Common myeloid progenitor, CD34-positive (primary cell): ENCODE results near the gene TPK1.

Experiments
- CTCF ChIA-PET: fragments of 350-600 bp; sonication (Branson Sonifier 250); formaldehyde crosslinking; loops from one replicate; lab custom pipeline; 2021; ENCODE audit warnings: antibody characterized with exemption; lab: Charles Lee
- POLR2A ChIA-PET: fragments of 350-600 bp; sonication (Branson Sonifier 250); formaldehyde crosslinking; loops from one replicate; lab custom pipeline; 2021; ENCODE audit warnings: antibody characterized with exemption; lab: Charles Lee
- DNase-seq, 3 donors: peaks; one replicate each; pipeline versions ENCODE4 v3.0.0 to v3.0.0-alpha.2; 2013
- H3K27ac ChIP-seq, 2 experiments: 1 replicate in 1 of 2; 2 replicates in 1 of 2; pipeline ENCODE4 v1.7.0; 2013; ENCODE audit warnings: inconsistent platforms in 2 of 2, low read length in 2 of 2, mild to moderate bottlenecking in 2 of 2, low read depth in 1 of 2, moderate library complexity in 1 of 2; ENCODE audit not compliant: severe bottlenecking in 2 of 2, insufficient read depth in 1 of 2, poor library complexity in 1 of 2
- H3K27me3 ChIP-seq, 5 experiments: replicated peaks in 2 of 5; 1 replicate in 3 of 5; 2 replicates in 2 of 5; pipeline versions ENCODE4 v1.6.1 to v1.7.0; 2013; ENCODE audit warnings: low read length in 4 of 5, mild to moderate bottlenecking in 2 of 5, moderate library complexity in 2 of 5, inconsistent platforms in 1 of 5; ENCODE audit not compliant: insufficient read depth in 5 of 5, control insufficient read depth in 4 of 5
- H3K36me3 ChIP-seq, 4 experiments: 1 replicate in 2 of 4; 2 replicates in 2 of 4; pipeline versions ENCODE4 v1.6.1 to v1.7.0; 2013; ENCODE audit warnings: low read length in 3 of 4, control low read depth in 1 of 4, mild to moderate bottlenecking in 1 of 4; ENCODE audit not compliant: control insufficient read depth in 4 of 4, insufficient read depth in 4 of 4
- H3K4me1 ChIP-seq, 4 experiments: 1 replicate in 3 of 4; 2 replicates in 1 of 4; pipeline versions ENCODE4 v1.6.1 to v1.7.1; 2013; ENCODE audit warnings: low read length in 3 of 4, mild to moderate bottlenecking in 3 of 4, control low read depth in 1 of 4, inconsistent platforms in 1 of 4, moderate library complexity in 1 of 4; ENCODE audit not compliant: control insufficient read depth in 4 of 4, insufficient read depth in 4 of 4; ENCODE audit errors: control extremely low read depth in 1 of 4
- H3K4me3 ChIP-seq, 7 experiments: 1 replicate in 4 of 7; 2 replicates in 3 of 7; pipeline versions ENCODE4 v1.5.1 to v1.7.0; 2013; ENCODE audit warnings: mild to moderate bottlenecking in 7 of 7, low read length in 6 of 7, moderate library complexity in 6 of 7, inconsistent platforms in 2 of 7, low read depth in 2 of 7, control low read depth in 1 of 7; ENCODE audit not compliant: insufficient read depth in 4 of 7, control insufficient read depth in 1 of 7; ENCODE audit errors: extremely low read depth in 1 of 7
- H3K9me3 ChIP-seq, 5 experiments: 1 replicate in 4 of 5; 2 replicates in 1 of 5; pipeline versions ENCODE4 v1.6.1 to v1.7.1; 2013; ENCODE audit warnings: low read length in 4 of 5, mild to moderate bottlenecking in 2 of 5, inconsistent platforms in 1 of 5, low read depth in 1 of 5, moderate library complexity in 1 of 5; ENCODE audit not compliant: control insufficient read depth in 4 of 5, insufficient read depth in 2 of 5; ENCODE audit errors: control extremely low read depth in 1 of 5
- WGBS: methylation state at CpG from one replicate; pipeline ENCODE4 v1.1.5; 2013; ENCODE audit not compliant: insufficient coverage; 5-methylcytosine and 5-hydroxymethylcytosine counted together

Gene TPK1

DNA sequence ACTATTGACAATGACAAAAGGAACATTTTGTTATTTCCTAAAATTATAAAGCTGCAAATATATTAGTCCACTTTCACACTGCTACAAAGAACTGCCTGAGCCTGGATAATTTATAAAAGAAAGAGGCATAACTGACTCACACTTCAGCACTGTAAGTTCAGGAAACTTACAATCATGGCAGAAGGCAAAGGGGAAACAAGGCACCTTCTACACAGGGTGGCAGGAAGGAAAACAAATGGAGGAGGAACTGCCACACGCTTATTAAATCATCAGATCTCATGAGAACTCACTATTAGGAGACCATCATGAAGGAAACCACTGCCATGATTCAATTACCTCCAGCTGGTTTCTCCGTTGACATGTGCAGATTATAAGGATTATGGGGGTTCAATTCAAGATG is 203.1 kb downstream of the TPK1 start:
- ChIA-PET POLR2A (no interaction called here), CTCF (no interaction called here)
- no peak for DNase-seq
- Histone ChIP-seq H3K27me3 (no peaks in the 10 kb centered on the region), H3K27ac (no peak overlapping the region), H3K4me3 (no peak overlapping the region), H3K36me3 (no peaks in the 10 kb centered on the region), H3K9me3 (peaks cover 0 to 10% (median 5%) of the 10 kb centered on the region in 5 experiments), H3K4me1 (no peaks in the 10 kb centered on the region)
- WGBS, result no CpG with 5 or more reads among the region's 2 CpGs

DNA sequence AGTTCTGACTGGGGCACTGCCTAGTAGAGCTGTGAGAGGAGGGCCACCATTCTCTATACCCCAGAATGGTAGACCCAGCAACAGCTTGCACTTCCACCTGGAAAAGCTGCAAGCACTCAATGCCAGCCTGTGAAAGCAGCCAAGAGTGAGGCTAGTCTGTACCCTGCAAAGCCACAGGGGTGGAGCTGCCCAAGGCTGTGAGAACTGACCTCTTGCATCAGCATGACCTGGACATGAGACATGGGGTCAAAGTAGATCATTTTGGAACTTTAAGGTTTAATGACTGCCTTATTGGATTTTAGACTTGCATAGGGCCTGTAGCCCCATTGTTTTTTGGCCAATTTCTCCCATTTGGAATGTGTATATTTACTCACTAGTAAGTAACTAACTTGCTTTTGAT is 206.3 kb downstream of the TPK1 start:
- no peak for DNase-seq
- POLR2A ChIA-PET, result no interaction called here

DNA sequence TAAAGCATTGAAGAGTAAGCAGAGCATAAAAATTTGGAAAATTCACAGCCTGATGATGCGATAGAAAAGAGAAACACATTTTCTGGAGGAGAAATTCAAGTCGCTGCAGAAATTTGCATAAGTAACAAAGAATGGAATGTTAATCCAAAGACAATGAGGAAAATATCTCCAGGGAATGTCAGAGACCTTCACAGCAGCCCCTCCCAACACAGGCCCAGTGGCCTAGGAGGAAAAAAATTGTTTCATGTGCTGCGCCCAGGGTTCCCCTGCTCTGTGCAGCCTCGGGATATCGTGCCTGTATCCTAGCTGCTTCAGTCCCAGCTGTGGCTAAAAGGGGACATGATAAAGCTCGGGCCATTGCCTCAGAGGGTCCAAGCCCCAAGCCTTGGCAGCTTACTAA is 206.8 kb downstream of the TPK1 start:
- H3K27me3 ChIP-seq, result no peaks in the 10 kb centered on the region
- peaks cover 0 to 10% (median 5%) of the 10 kb centered on the region in 5 experiments for H3K9me3 ChIP-seq
- H3K4me3 ChIP-seq, result no peak overlapping the region
- ChIA-PET POLR2A (no interaction called here), CTCF (no interaction called here)
- H3K4me1 ChIP-seq, result no peaks in the 10 kb centered on the region
- H3K27ac ChIP-seq, result no peak overlapping the region
- 95% methylated on average over 6 of the region's 6 CpGs for WGBS
- H3K36me3 ChIP-seq, result no peaks in the 10 kb centered on the region
- no peak for DNase-seq

More for the DNA sequence above, 206.3 kb downstream of the TPK1 start:
- no peaks in the 10 kb centered on the region for H3K4me1 ChIP-seq
- H3K27ac ChIP-seq, result no peak overlapping the region
- H3K9me3 ChIP-seq, result peaks cover 0 to 10% (median 5%) of the 10 kb centered on the region in 5 experiments
- H3K27me3 ChIP-seq, result no peaks in the 10 kb centered on the region
- no peak overlapping the region for H3K4me3 ChIP-seq
- CTCF ChIA-PET, result no interaction called here
- no peaks in the 10 kb centered on the region for H3K36me3 ChIP-seq

DNA sequence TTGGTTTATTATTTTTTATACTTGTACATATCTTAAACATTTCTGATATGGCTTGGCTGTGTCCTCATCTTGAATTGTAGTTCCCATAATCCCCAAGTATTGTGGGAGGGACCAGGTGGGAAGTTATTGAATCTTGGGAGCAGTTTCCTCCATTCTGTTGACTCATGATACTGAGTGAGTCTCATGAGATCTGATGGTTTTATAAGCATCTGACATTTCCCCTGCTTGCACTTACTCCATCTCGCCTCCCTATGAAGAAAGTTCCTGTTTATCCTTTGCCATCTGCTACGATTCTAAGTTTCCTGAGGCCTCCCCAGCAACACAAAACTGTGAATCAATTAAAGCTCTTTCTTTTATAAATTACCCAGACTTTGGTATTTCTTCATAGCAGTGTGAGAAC is 207.7 kb downstream of the TPK1 start:
- H3K36me3 ChIP-seq, result no peaks in the 10 kb centered on the region
- 31% methylated on average over 2 of the region's 2 CpGs for WGBS
- no peak for DNase-seq
- H3K27me3 ChIP-seq, result no peaks in the 10 kb centered on the region
- H3K4me3 ChIP-seq, result no peak overlapping the region
- ChIA-PET POLR2A (no interaction called here), CTCF (no interaction called here)
- H3K4me1 ChIP-seq, result no peaks in the 10 kb centered on the region
- no peak overlapping the region for H3K27ac ChIP-seq
- peaks cover 0 to 10% (median 5%) of the 10 kb centered on the region in 5 experiments for H3K9me3 ChIP-seq

DNA sequence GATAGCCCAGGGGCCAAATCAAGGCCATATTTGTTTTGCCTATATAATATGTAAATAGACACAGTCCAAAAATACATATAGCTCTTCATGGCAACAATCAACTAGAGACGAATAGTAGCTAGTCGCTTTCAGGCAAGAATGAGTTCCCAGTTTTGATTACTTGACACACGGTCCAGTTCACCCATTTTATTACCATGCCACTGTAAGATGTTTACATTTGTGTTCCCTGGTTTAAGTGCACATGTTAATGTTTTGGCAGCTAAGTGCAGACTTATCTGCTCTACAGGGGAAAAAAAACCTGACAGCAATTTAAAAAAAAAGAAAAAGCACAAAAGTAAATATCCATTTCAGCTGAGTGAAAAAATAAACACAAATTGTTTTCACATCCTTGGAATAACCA is 213.1 kb downstream of the TPK1 start:
- no peaks in the 10 kb centered on the region for H3K36me3 ChIP-seq
- no peak for DNase-seq
- 100% methylated on average over 1 of the region's 3 CpGs for WGBS
- POLR2A ChIA-PET, result interaction anchor here (0.6 to 1.0 kb wide), 2 partner anchors 29 to 99 kb away, joined by 3 read pairs; no protein-coding TSS in a partner anchor
- H3K4me3 ChIP-seq, result no peak overlapping the region
- peaks cover 0 to 4% (median 3%) of the 10 kb centered on the region in 5 experiments for H3K9me3 ChIP-seq
- CTCF ChIA-PET, result no interaction called here
- no peaks in the 10 kb centered on the region for H3K27me3 ChIP-seq
- H3K27ac ChIP-seq, result no peak overlapping the region
- no peaks in the 10 kb centered on the region for H3K4me1 ChIP-seq

DNA sequence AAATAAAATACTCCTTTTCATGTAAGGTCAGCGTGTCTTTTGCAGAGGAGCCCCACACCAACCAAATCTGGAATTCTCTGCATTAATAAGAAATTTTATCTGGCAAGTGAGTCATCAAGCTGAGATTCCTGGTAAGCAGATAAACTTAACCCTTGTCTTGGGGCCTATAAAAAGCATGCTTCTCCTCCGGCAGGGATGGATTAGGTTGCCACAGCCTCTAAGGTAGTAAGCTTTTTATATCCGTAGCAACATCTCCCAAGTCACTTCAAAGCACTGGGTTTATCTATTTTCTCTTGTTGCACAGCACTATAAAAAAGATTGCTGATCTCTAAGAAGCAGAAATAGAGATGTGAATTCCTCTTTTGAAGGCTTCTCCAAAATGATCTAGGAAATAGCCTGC is 229.6 kb downstream of the TPK1 start:
- no peak overlapping the region for H3K4me3 ChIP-seq
- no peaks in the 10 kb centered on the region for H3K27me3 ChIP-seq
- no peak for DNase-seq
- H3K9me3 ChIP-seq, result no peaks in the 10 kb centered on the region
- POLR2A ChIA-PET, result no interaction called here
- CTCF ChIA-PET, result no interaction called here
- H3K36me3 ChIP-seq, result no peaks in the 10 kb centered on the region
- 83% methylated on average over 2 of the region's 3 CpGs for WGBS
- no peak overlapping the region for H3K27ac ChIP-seq
- H3K4me1 ChIP-seq, result no peaks in the 10 kb centered on the region

DNA sequence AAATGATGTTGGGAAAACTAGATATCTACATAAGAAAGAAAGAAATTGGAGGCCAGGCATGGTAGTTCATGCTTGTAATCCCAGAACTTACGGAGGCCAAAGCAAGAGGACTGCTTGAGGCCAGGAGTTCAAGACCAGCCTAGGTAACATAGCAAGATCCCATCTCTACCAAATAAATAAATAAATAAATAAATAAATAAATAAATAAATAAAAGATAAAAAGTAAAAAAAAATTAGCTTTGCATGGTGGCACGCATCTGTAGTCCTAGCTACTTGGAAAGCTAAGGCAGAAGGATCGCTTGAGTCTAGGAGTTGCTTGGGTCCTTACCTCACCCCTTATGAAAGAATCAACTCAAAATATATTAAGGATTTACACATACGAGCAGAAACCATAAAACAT is 238.9 kb downstream of the TPK1 start:
- H3K27me3 ChIP-seq, result no peaks in the 10 kb centered on the region
- ChIA-PET POLR2A (no interaction called here), CTCF (no interaction called here)
- H3K4me3 ChIP-seq, result no peak overlapping the region
- H3K9me3 ChIP-seq, result peaks cover 0 to 26% (median 4%) of the 10 kb centered on the region in 5 experiments
- no peaks in the 10 kb centered on the region for H3K36me3 ChIP-seq
- DNase-seq, result no peak
- H3K4me1 ChIP-seq, result no peaks in the 10 kb centered on the region
- WGBS, result 100% methylated on average over 2 of the region's 4 CpGs
- H3K27ac ChIP-seq, result no peak overlapping the region
